AG09319 (cell line): ENCODE results near the gene ICE2.

ENCODE experiments used
- DNase-seq: peaks from one replicate; pipeline ENCODE4 v3.0.0-alpha.2; 2010; ENCODE audit warnings: low read depth; ENCODE audit errors: extremely low read depth
- CTCF ChIP-seq: IDR thresholded peaks from 2 replicates; pipeline ENCODE4 v1.5.1; 2011; ENCODE audit warnings: low read depth, mild to moderate bottlenecking, inconsistent platforms, low read length, moderate library complexity

The ICE2 gene

GRCh38 chr15:60478566-60479360 lies at the start of gene ICE2:
Gene ICE2 (minus strand): TSS chr15:60479142. CDS start chr15:60477977, 1,165 bp downstream.
- DNase-seq: peak; percentile 82
- TF ChIP-seq CTCF: no peak; the same call in none of the 2 replicates

DNA sequence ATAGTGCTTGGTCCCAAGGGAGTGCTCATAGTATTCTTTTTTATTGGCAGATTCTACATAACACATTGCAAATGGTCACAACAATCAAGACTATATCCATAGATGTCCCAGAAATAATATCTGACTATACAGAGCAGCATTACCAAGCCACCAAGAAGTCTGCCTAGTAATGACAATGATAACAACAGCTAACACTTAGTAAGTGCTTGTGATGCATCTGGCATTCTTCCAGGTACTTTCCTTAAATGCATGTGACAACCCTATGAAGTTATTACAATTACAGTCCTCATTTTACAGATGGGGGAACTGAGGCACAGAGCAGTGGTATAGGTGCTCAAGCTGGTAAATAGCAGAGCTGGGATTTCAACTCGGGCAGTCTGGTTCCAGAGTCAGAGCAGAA lies 49.6 kb upstream of the ICE2 start:
- TF ChIP-seq CTCF: no peak
- DNase-seq: no peak

GRCh38 chr15:60527456-60527855 lies 48.5 kb upstream of the ICE2 start:
- DNase-seq: no peak
- no peak for TF ChIP-seq CTCF

GRCh38 chr15:60526127-60526616 lies 47.2 kb upstream of the ICE2 start:
- DNase-seq: no peak
- no peak for TF ChIP-seq CTCF

DNA sequence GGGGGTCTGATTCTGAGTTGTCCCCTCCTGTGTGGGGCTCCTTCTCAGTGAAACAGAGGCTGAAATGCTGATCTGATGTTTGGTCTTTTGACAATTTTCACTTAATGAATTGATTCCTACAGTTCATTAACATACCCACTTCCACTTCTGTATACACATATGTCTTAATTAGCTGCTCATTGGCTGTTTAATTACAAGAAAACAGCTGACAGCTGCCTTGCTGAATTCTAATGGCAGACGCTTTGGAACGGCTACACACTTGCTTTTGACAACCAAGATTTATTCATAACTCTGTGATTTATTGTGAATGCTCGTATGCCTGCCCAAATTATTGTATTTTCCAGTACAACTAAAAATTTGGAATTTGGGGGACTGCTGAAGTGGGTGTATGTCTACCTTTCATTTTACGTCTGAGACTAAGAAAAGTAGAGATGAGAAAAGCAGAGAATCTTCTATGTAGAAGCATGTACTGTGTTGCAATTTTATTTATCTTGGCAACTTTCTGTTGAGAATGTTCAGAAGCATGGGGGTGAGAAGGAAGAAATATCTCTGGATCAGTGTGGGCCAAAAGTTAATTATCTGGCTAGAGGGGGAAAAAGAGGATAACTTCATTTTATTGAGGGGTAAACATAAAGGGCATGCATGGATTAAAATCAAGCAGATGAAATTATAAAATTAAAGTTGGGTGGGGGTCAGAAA lies 46.5 kb upstream of the ICE2 start:
- no peak for TF ChIP-seq CTCF
- DNase-seq: no peak

- no peak for DNase-seq
- TF ChIP-seq CTCF: no peak
Measured at GRCh38 chr15:60523056-60523455, 44.1 kb upstream of the ICE2 start.

GRCh38 chr15:60520825-60521368 lies 42.0 kb upstream of the ICE2 start:
- no peak for DNase-seq
- TF ChIP-seq CTCF: peak; percentile 92
